AG04450 (cell line): ENCODE data around the gene NCOA7. TPM values are rescaled to one million over a fixed set of nuclear protein-coding genes. Genes with fewer than 3 reads are reported as not detected.

ENCODE experiments used
- CTCF ChIA-PET: fragments of 300-600, 350-600 bp; formaldehyde crosslinking; extraction: SDS; loops from one replicate; lab custom pipeline; 2022; ENCODE audit warnings: antibody characterized with exemption, inconsistent platforms; lab: Charles Lee
- POLR2A ChIA-PET: fragments of 350-600 bp; formaldehyde crosslinking; extraction: SDS; loops from one replicate; lab custom pipeline; 2021; ENCODE audit warnings: antibody characterized with exemption, inconsistent platforms; lab: Yijun Ruan, JAX
- DNase-seq: peaks from one replicate; pipeline ENCODE4 v3.0.0-alpha.2; 2011; ENCODE audit warnings: low read depth, low spot score
- H3K27ac ChIP-seq: one replicate; pipeline ENCODE4 v1.5.1; 2012; ENCODE audit warnings: low read depth, low read length, control low read depth
- H3K27me3 ChIP-seq: one replicate; pipeline ENCODE4 v1.6.0; 2012; ENCODE audit warnings: low read length; ENCODE audit not compliant: control insufficient read depth, insufficient read depth
- H3K4me3 ChIP-seq: 2 replicates; pipeline ENCODE4 v1.5.1; 2011; ENCODE audit warnings: mild to moderate bottlenecking, low read depth, low read length, control low read depth
- H3K9me3 ChIP-seq: 2 replicates; pipeline ENCODE4 v1.5.1; 2012; ENCODE audit warnings: low read length; ENCODE audit not compliant: control insufficient read depth, insufficient read depth
- CTCF ChIP-seq: IDR thresholded peaks from 2 replicates; pipeline ENCODE4 v1.5.1; 2011; ENCODE audit warnings: low read depth, low read length, control low read depth, inconsistent platforms
- polyA plus RNA-seq: library from polyadenylated mRNA; depleted of rRNA; stranded (reverse); fragments of >200 nt; gene quantifications from 2 replicates; pipeline ENCODE4 v1.2.3, GENCODE V29; 2011

Gene NCOA7
- polyA plus RNA-seq, 1 experiment, result 21.5 TPM

DNA sequence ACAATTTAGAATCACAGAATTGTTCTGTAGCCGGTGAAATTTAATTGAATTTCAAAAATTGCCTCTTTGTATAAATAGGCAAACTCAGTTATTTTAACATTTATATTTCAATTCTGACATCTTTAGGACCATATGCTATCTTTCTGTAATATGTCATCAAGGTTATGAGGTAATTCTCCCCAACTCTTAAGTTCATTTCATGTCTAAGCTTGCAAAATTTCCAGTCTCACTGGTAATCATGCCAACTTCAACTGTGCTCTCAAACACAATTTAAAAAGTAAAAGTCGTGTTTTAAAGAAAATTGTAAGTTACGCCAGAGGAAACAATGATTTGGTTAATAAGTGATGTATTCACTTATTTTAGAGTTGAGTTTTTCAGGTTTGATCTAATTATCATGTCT lies 1.4 kb downstream of the NCOA7 start:
- no peaks in the 10 kb centered on the region for H3K27me3 ChIP-seq
- no peak for TF ChIP-seq CTCF
- DNase-seq, result no peak
- no peak overlapping the region for H3K27ac ChIP-seq
- CTCF ChIA-PET, result interaction anchor here (0.5 to 14.6 kb wide), 20 partner anchors 11 to 478 kb away, joined by 3 to 196 read pairs (median 4); partner anchors contain the start of gene HINT3
- POLR2A ChIA-PET, result no interaction called here
- H3K4me3 ChIP-seq, result peak overlapping the region; percentile 76; the same call in 1 of the 2 replicates
- no peaks in the 10 kb centered on the region for H3K9me3 ChIP-seq

- POLR2A ChIA-PET, result no interaction called here
- no peak overlapping the region for H3K4me3 ChIP-seq
Observed at GRCh38 chr6:125792680-125793079, 1.9 kb downstream of the NCOA7 start.

GRCh38 chr6:125793280-125793679 lies 2.5 kb downstream of the NCOA7 start:
- ChIA-PET CTCF (interaction anchor here (0.9 to 8.4 kb wide), 6 partner anchors 8 to 181 kb away, joined by 3 to 79 read pairs (median 4); partner anchors contain the start of gene HINT3), POLR2A (no interaction called here)
- TF ChIP-seq CTCF, result no peak
- DNase-seq, result no peak
- Histone ChIP-seq H3K9me3 (no peaks in the 10 kb centered on the region), H3K27ac (no peak overlapping the region), H3K4me3 (no peak overlapping the region), H3K27me3 (no peaks in the 10 kb centered on the region)

More at GRCh38 chr6:125792680-125793079, 1.9 kb downstream of the NCOA7 start:
- TF ChIP-seq CTCF, result no peak
- H3K27me3 ChIP-seq, result no peaks in the 10 kb centered on the region
- no peak for DNase-seq
- no peak overlapping the region for H3K27ac ChIP-seq
- CTCF ChIA-PET, result interaction anchor here (1.1 to 14.6 kb wide), 6 partner anchors 11 to 181 kb away, joined by 3 to 196 read pairs (median 15); partner anchors contain the start of gene HINT3
- no peaks in the 10 kb centered on the region for H3K9me3 ChIP-seq

- DNase-seq, result no peak
- CTCF ChIA-PET, result interaction anchor here (0.7 to 8.4 kb wide), 7 partner anchors 9 to 180 kb away, joined by 3 to 79 read pairs (median 4); partner anchors contain the start of gene HINT3
- no peak for TF ChIP-seq CTCF
- POLR2A ChIA-PET, result interaction anchor here (0.9 kb wide), 1 partner anchor 120 kb away, joined by 3 read pairs; no protein-coding TSS in a partner anchor
- Histone ChIP-seq H3K27ac (no peak overlapping the region), H3K4me3 (no peak overlapping the region), H3K9me3 (no peaks in the 10 kb centered on the region), H3K27me3 (no peaks in the 10 kb centered on the region)
Observed at GRCh38 chr6:125793863-125794262, 3.1 kb downstream of the NCOA7 start.

- no peak overlapping the region for H3K27ac ChIP-seq
- H3K27me3 ChIP-seq, result no peaks in the 10 kb centered on the region
- POLR2A ChIA-PET, result interaction anchor here (0.9 kb wide), 1 partner anchor 120 kb away, joined by 3 read pairs; no protein-coding TSS in a partner anchor
- CTCF ChIA-PET, result interaction anchor here (0.7 to 8.4 kb wide), 7 partner anchors 9 to 180 kb away, joined by 3 to 79 read pairs (median 4); partner anchors contain the start of gene HINT3
- DNase-seq, result no peak
- TF ChIP-seq CTCF, result no peak
- no peak overlapping the region for H3K4me3 ChIP-seq
- no peaks in the 10 kb centered on the region for H3K9me3 ChIP-seq
Observed at GRCh38 chr6:125794342-125795137, 3.8 kb downstream of the NCOA7 start.
